HepG2 (cell line): ENCODE measurements around the gene PSPH. TPM values are rescaled to one million over a fixed set of nuclear protein-coding genes. Genes with fewer than 3 reads are reported as not detected.

Experiments used
- ARNTL ChIP-seq: sonication (generic); formaldehyde crosslinking; IDR thresholded peaks from 2 replicates; pipeline ENCODE4 v1.4.0; 2020; ENCODE audit warnings: mild to moderate bottlenecking, missing genetic modification reagents
- CREB1 ChIP-seq, 2 experiments: fragments of 450-650 bp in 1 of 2; IDR thresholded peaks; 2 replicates each; pipeline ENCODE4 v1.6.1; 2016 to 2017; ENCODE audit warnings: control low read depth in 1 of 2, mild to moderate bottlenecking in 1 of 2, missing compliant biosample characterization in 1 of 2, missing genetic modification characterization in 1 of 2
- DBP ChIP-seq: sonication (generic); formaldehyde crosslinking; IDR thresholded peaks from 2 replicates; pipeline ENCODE4 v1.4.0; 2020; ENCODE audit warnings: missing genetic modification reagents; ENCODE audit errors: not compliant biosample characterization
- EHMT2 ChIP-seq: fragments of 200-600 bp; sonication (generic); IDR thresholded peaks from 2 replicates; pipeline ENCODE4 v1.7.0; 2017; ENCODE audit warnings: antibody characterized with exemption, low read depth, low read length, borderline replicate concordance
- GPN1 ChIP-seq: sonication (generic); formaldehyde crosslinking; IDR thresholded peaks from 2 replicates; pipeline ENCODE4 v1.5.1; 2020; ENCODE audit warnings: missing genetic modification reagents, borderline replicate concordance
- HDAC1 ChIP-seq: sonication (generic); formaldehyde crosslinking; IDR thresholded peaks from 2 replicates; pipeline ENCODE4 v1.5.1; 2020; ENCODE audit warnings: mild to moderate bottlenecking, missing genetic modification reagents
- HMG20A ChIP-seq: IDR thresholded peaks from 2 replicates; pipeline ENCODE4 v1.6.1; 2016; ENCODE audit warnings: borderline replicate concordance
- HMGXB4 ChIP-seq, 2 experiments: sonication (generic) in 1 of 2; formaldehyde crosslinking in 1 of 2; IDR thresholded peaks; 2 replicates each; pipeline versions ENCODE4 v1.4.0 to v1.6.1; 2018 to 2020; ENCODE audit warnings: missing genetic modification reagents in 2 of 2, borderline replicate concordance in 1 of 2, low read depth in 1 of 2, mild to moderate bottlenecking in 1 of 2, missing biosample characterization in 1 of 2
- HNRNPL ChIP-seq: fragments of 200-400 bp; formaldehyde crosslinking; IDR thresholded peaks from 2 replicates; pipeline ENCODE4 v1.6.1; 2017; ENCODE audit warnings: mild to moderate bottlenecking, low read depth, low read length
- KAT7 ChIP-seq: IDR thresholded peaks from 2 replicates; pipeline ENCODE4 v1.6.1; 2018; ENCODE audit warnings: borderline replicate concordance, missing compliant biosample characterization
- MEIS1 ChIP-seq: sonication (generic); formaldehyde crosslinking; IDR thresholded peaks from 2 replicates; pipeline ENCODE4 v1.9.0; 2021; ENCODE audit warnings: mild to moderate bottlenecking, missing genetic modification reagents, moderate library complexity, borderline replicate concordance
- NPAS2 ChIP-seq: sonication (generic); formaldehyde crosslinking; IDR thresholded peaks from 2 replicates; pipeline ENCODE4 v1.8.0; 2022; ENCODE audit warnings: mild to moderate bottlenecking, missing genetic modification reagents, borderline replicate concordance
- PLRG1 ChIP-seq: fragments of 450-650 bp; conservative IDR thresholded peaks from 2 replicates; pipeline ENCODE4 v1.6.1; 2016
- PREB ChIP-seq: sonication (generic); formaldehyde crosslinking; IDR thresholded peaks from 2 replicates; pipeline ENCODE4 v1.4.0; 2020; ENCODE audit warnings: missing genetic modification reagents
- RARG ChIP-seq: sonication (generic); formaldehyde crosslinking; IDR thresholded peaks from 2 replicates; pipeline ENCODE4 v1.4.0; 2020; ENCODE audit warnings: low read depth, mild to moderate bottlenecking, missing genetic modification reagents
- RNF2 ChIP-seq: fragments of 450-650 bp; conservative IDR thresholded peaks from 2 replicates; pipeline ENCODE4 v1.6.1; 2016; ENCODE audit warnings: low read depth
- SOX5 ChIP-seq: IDR thresholded peaks from 2 replicates; pipeline ENCODE4 v1.6.1; 2016; ENCODE audit warnings: borderline replicate concordance
- ZBTB3 ChIP-seq: sonication (generic); formaldehyde crosslinking; IDR thresholded peaks from 2 replicates; pipeline ENCODE4 v1.4.0; 2020; ENCODE audit warnings: low read depth, mild to moderate bottlenecking, moderate library complexity, missing genetic modification reagents, borderline replicate concordance
- ZBTB42 ChIP-seq: sonication (generic); formaldehyde crosslinking; IDR thresholded peaks from 2 replicates; pipeline ENCODE4 v1.5.0; 2020; ENCODE audit warnings: mild to moderate bottlenecking, missing genetic modification reagents
- ZNF205 ChIP-seq: IDR thresholded peaks from 2 replicates; pipeline ENCODE4 v1.6.1; 2018; ENCODE audit warnings: missing biosample characterization, missing genetic modification reagents
- ZNF383 ChIP-seq: sonication (generic); formaldehyde crosslinking; IDR thresholded peaks from 2 replicates; pipeline ENCODE4 v1.4.0; 2020; ENCODE audit warnings: missing genetic modification reagents, mild to moderate bottlenecking, borderline replicate concordance
- ZNF713 ChIP-seq: sonication (generic); formaldehyde crosslinking; IDR thresholded peaks from 2 replicates; pipeline ENCODE4 v1.4.0; 2020; ENCODE audit warnings: mild to moderate bottlenecking, missing genetic modification reagents
- ZNF740 ChIP-seq: sonication (generic); formaldehyde crosslinking; IDR thresholded peaks from 2 replicates; pipeline ENCODE4 v1.4.0; 2020; ENCODE audit warnings: missing genetic modification reagents
- ZNF772 ChIP-seq: sonication (generic); formaldehyde crosslinking; IDR thresholded peaks from 2 replicates; pipeline ENCODE4 v1.5.0; 2020; ENCODE audit warnings: mild to moderate bottlenecking, missing genetic modification reagents
- ZNF773 ChIP-seq: sonication (generic); formaldehyde crosslinking; IDR thresholded peaks from 2 replicates; pipeline ENCODE4 v1.4.0; 2020; ENCODE audit warnings: missing genetic modification reagents, borderline replicate concordance
- polyA plus RNA-seq, 8 experiments: library from polyadenylated mRNA; depleted of rRNA in 3 of 8; stranded (reverse) in 7 of 8; unstranded in 1 of 8; fragments of >200 nt; fragmentation: Illumina TruSeq in 4 of 8; extraction: Trizol in 4 of 8; gene quantifications; 2 replicates each; pipeline versions ENCODE4 v1.2.1 to v1.2.3, GENCODE V29; 2011 to 2016; ENCODE audit warnings: low read depth in 4 of 8, missing spikeins in 1 of 8, mixed read lengths in 1 of 8; ENCODE audit not compliant: insufficient read depth in 1 of 8
- total RNA-seq, 5 experiments: library from RNA; depleted of rRNA; stranded (reverse); fragments of >200 nt; fragmentation: Illumina TruSeq; extraction: Trizol; gene quantifications; 2 replicates each; pipeline ENCODE4 v1.2.3, GENCODE V29; 2016; ENCODE audit warnings: low read depth in 1 of 5
- TF ChIP-seq, protein P1 (sequence below): sonication (generic); formaldehyde crosslinking; IDR thresholded peaks from 2 replicates; pipeline ENCODE4 v1.5.0; 2020; ENCODE audit warnings: missing genetic modification reagents, mild to moderate bottlenecking, borderline replicate concordance

PSPH gene
- total and polyA plus RNA-seq, 2 of the 13 experiments (the other 11 are each of a cell fraction or from before 2014, with no cell fraction given), result 85.5 to 124 TPM

DNA sequence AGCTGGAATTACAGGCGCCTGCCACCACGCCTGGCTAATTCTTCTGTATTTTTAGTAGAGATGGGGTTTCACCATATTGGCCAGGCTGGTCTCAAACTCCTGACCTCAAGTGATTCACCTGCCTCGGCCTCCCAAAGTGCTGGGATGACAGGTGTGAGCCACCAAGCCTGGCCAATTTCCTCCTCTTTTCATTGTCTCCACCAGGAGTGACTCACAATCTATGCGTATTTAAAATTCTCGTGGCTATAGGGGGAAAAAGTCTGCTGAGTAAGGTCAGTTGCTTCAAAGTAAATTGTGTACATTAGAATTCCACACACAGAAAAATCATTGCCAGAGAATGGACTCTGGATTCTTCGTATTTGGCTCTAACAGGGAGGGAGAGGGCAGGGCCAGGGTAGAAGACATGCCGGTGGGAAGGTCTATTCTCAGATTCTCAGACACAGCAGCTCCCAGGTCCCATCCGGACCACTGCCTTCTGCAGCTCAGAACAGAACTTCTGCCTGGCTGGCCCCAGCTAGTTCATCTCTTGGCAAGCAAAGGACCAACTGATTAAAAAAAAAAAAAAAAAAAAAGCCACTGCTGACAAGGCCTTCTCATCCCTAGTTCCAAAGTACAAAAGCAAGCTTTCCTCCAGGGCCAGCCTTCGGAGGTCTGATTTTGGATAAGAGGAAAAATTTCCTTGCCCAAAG, 22.2 kb downstream of the PSPH start (continued):
- no peak for TF ChIP-seq ARNTL (CRISPR knock-in tag)
- TF ChIP-seq MEIS1, result 0 out of 2 replicates have a peak, but pooled peaks have one; percentile 19
- 0 out of 4 replicates have a peak, but pooled peaks of 1 of the 2 experiments have one; percentile 19 for TF ChIP-seq HMGXB4 (CRISPR knock-in tag; IDR thresholded peaks at IDR 0.05; ENCODE audit: borderline replicate concordance in 1 of 2, low read depth in 1 of 2)
- no peak; the same call in 1 of the 2 replicates for TF ChIP-seq ZNF772 (CRISPR knock-in tag)
- TF ChIP-seq ZNF740 (CRISPR knock-in tag), result no peak
- TF ChIP-seq NPAS2 (CRISPR knock-in tag), result no peak
- TF ChIP-seq ZNF383 (CRISPR knock-in tag), result no peak
- peak; percentile 85; the same call in 1 of the 2 replicates for TF ChIP-seq SOX5 (CRISPR knock-in tag)
- TF ChIP-seq PREB (CRISPR knock-in tag), result no peak
- TF ChIP-seq KAT7, result no peak
- TF ChIP-seq HDAC1 (CRISPR knock-in tag), result no peak; the same call in none of the 2 replicates
- peak; percentile 83 for TF ChIP-seq HMG20A (CRISPR knock-in tag)
- TF ChIP-seq ZNF205 (CRISPR knock-in tag), result no peak
- TF ChIP-seq ZNF773 (CRISPR knock-in tag), result no peak
- no peak for TF ChIP-seq ZBTB42 (CRISPR knock-in tag)
- no peak for TF ChIP-seq PLRG1
- TF ChIP-seq CREB1 (IDR thresholded peaks at IDR 0.05), result 0 out of 2 replicates have a peak, but pooled peaks have one; percentile 30
- peak; percentile 45; the same call in 1 of the 2 replicates for TF ChIP-seq CREB1 (CRISPR knock-in tag; IDR thresholded peaks at IDR 0.05)
- no peak for TF ChIP-seq HNRNPL
- TF ChIP-seq, protein P1, sequence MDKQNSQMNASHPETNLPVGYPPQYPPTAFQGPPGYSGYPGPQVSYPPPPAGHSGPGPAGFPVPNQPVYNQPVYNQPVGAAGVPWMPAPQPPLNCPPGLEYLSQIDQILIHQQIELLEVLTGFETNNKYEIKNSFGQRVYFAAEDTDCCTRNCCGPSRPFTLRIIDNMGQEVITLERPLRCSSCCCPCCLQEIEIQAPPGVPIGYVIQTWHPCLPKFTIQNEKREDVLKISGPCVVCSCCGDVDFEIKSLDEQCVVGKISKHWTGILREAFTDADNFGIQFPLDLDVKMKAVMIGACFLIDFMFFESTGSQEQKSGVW (CRISPR knock-in tag), result no peak
- no peak; the same call in 1 of the 2 replicates for TF ChIP-seq ZBTB3 (CRISPR knock-in tag)
- TF ChIP-seq RNF2, result no peak
- no peak for TF ChIP-seq DBP
- TF ChIP-seq GPN1 (CRISPR knock-in tag), result no peak
- TF ChIP-seq RARG, result no peak
- no peak for TF ChIP-seq ZNF713
- TF ChIP-seq EHMT2, result no peak
